Stimulated activated CD4-positive, alpha-beta T cell treated with anti-CD3 and anti-CD28 coated beads, Interleukin-4, amount 100 ng/mL, for 1 hour (primary cell): Measurements from ENCODE around the gene GIGYF1.
"Not testable (repeated sequence)": the region's sequence is repeated elsewhere in the genome, so short reads cannot be mapped to it uniquely, and the experiment has no call there.

ENCODE experiments used
- DNase-seq: peaks from one replicate; pipeline ENCODE4 v3.0.0-alpha.2; 2020

Gene GIGYF1

GRCh38 chr7:100708395-100708794 is 14.3 kb upstream of the GIGYF1 start:
- no peak for DNase-seq

- DNase-seq: no peak
Observed at GRCh38 chr7:100706672-100707311, 12.7 kb upstream of the GIGYF1 start.

GRCh38 chr7:100705753-100706671 is 12.0 kb upstream of the GIGYF1 start, which contains the start of gene POP7:
Gene POP7, plus strand, starts transcription at chr7:100706121. Its CDS starts 710 bp downstream, at chr7:100706831.
- DNase-seq: peak; percentile 99

- DNase-seq: peak; percentile 82
Observed at GRCh38 chr7:100705320-100705752, 11.3 kb upstream of the GIGYF1 start.

- not testable (repeated sequence) for DNase-seq
Observed at GRCh38 chr7:100701089-100701488, 7.0 kb upstream of the GIGYF1 start.

GRCh38 chr7:100699018-100699417 is 5.0 kb upstream of the GIGYF1 start:
- no peak for DNase-seq

GRCh38 chr7:100696123-100696521 is 2.1 kb upstream of the GIGYF1 start:
- DNase-seq: no peak

- DNase-seq: no peak
Observed at GRCh38 chr7:100693312-100694097, 545 bp downstream of the GIGYF1 start.

GRCh38 chr7:100692578-100692961 is 1.5 kb downstream of the GIGYF1 start:
- no peak for DNase-seq

- DNase-seq: peak; percentile 83
Observed at GRCh38 chr7:100691676-100692577, 2.1 kb downstream of the GIGYF1 start.

GRCh38 chr7:100689230-100690135 is 4.6 kb downstream of the GIGYF1 start:
- no peak for DNase-seq

GRCh38 chr7:100688326-100688860 is 5.7 kb downstream of the GIGYF1 start:
- no peak for DNase-seq

GRCh38 chr7:100687751-100688300 is 6.2 kb downstream of the GIGYF1 start:
- no peak for DNase-seq

- DNase-seq: no peak
Observed at GRCh38 chr7:100687261-100687660, 6.8 kb downstream of the GIGYF1 start.

GRCh38 chr7:100686822-100687211 is 7.2 kb downstream of the GIGYF1 start:
- DNase-seq: no peak

GRCh38 chr7:100686201-100686821 is 7.7 kb downstream of the GIGYF1 start:
- DNase-seq: no peak

- no peak for DNase-seq
Observed at GRCh38 chr7:100685631-100686145, 8.4 kb downstream of the GIGYF1 start.

- no peak for DNase-seq
Observed at GRCh38 chr7:100685049-100685605, 8.9 kb downstream of the GIGYF1 start.

GRCh38 chr7:100684534-100685042 is 9.5 kb downstream of the GIGYF1 start:
- no peak for DNase-seq
